K562 (cell line): ENCODE results near the gene HEATR1. TPM values are rescaled to one million over a fixed set of nuclear protein-coding genes. Genes with fewer than 3 reads are reported as not detected.

Experiments
- CCAR2 ChIP-seq: fragments of 200-400 bp; formaldehyde crosslinking; IDR thresholded peaks from 2 replicates; pipeline ENCODE4 v1.6.1; 2017; ENCODE audit warnings: mild to moderate bottlenecking, low read depth, low read length
- EHMT2 ChIP-seq: fragments of 450-650 bp; IDR thresholded peaks from 2 replicates; pipeline ENCODE4 v1.6.1; 2018; ENCODE audit warnings: antibody characterized with exemption
- FOXM1 ChIP-seq, 2 experiments: fragments of 450-650 bp in 1 of 2; sonication (generic) in 1 of 2; formaldehyde crosslinking in 1 of 2; IDR thresholded peaks; 2 replicates each; pipeline versions ENCODE4 v1.6.1 to v1.9.0; 2017 to 2022; ENCODE audit warnings: low read depth in 2 of 2, mild to moderate bottlenecking in 2 of 2, missing genetic modification reagents in 1 of 2, moderate library complexity in 1 of 2
- HCFC1 ChIP-seq: IDR thresholded peaks from 2 replicates; pipeline ENCODE4 v1.6.1; 2012; ENCODE audit warnings: low read depth, low read length, improper control_type of control experiment
- HDAC6 ChIP-seq: IDR thresholded peaks from 2 replicates; pipeline ENCODE4 v1.6.1; 2012; ENCODE audit warnings: low read depth, mild to moderate bottlenecking, control low read depth, inconsistent platforms, low read length, moderate library complexity
- HDGF ChIP-seq: fragments of 450-650 bp; IDR thresholded peaks from 2 replicates; pipeline ENCODE4 v1.6.1; 2016
- HIVEP1 ChIP-seq: fragments of 250-450 bp; sonication (Bioruptor Pico); IDR thresholded peaks from 2 replicates; pipeline ENCODE4 v1.4.0; 2020; ENCODE audit warnings: mild to moderate bottlenecking
- HMG20A ChIP-seq: fragments of 450-650 bp; formaldehyde crosslinking; conservative IDR thresholded peaks from 2 replicates; pipeline ENCODE4 v1.4.0; 2020; ENCODE audit warnings: mild to moderate bottlenecking, mixed read lengths
- MAFF ChIP-seq: IDR thresholded peaks from 2 replicates; pipeline ENCODE4 v1.6.1; 2012; ENCODE audit warnings: low read length, improper control_type of control experiment
- MAZ ChIP-seq, 2 experiments: fragments of 450-650 bp in 1 of 2; sonication (generic) in 1 of 2; formaldehyde crosslinking; IDR thresholded peaks in 1 of 2; conservative IDR thresholded peaks in 1 of 2; 2 replicates each; pipeline versions ENCODE4 v1.4.0 to v1.5.0; 2020; ENCODE audit warnings: mild to moderate bottlenecking in 1 of 2, missing genetic modification reagents in 1 of 2
- MBD1 ChIP-seq: fragments of 250-450 bp; sonication (Bioruptor Pico); IDR thresholded peaks from 2 replicates; pipeline ENCODE4 v1.8.0; 2022; ENCODE audit warnings: inconsistent platforms
- NFIX ChIP-seq: fragments of 250-450 bp; sonication (Bioruptor Pico); IDR thresholded peaks from 2 replicates; pipeline ENCODE4 v1.4.0; 2020; ENCODE audit warnings: low read depth, mild to moderate bottlenecking, moderate library complexity
- NR2C1 ChIP-seq, 2 experiments: fragments of 450-650 bp; IDR thresholded peaks; 2 replicates each; pipeline ENCODE4 v1.6.1; 2017; ENCODE audit warnings: mild to moderate bottlenecking in 2 of 2, antibody characterized with exemption in 1 of 2, inconsistent platforms in 1 of 2, missing compliant biosample characterization in 1 of 2, missing genetic modification characterization in 1 of 2
- NR2C2 ChIP-seq, 2 experiments: fragments of 200-800 bp in 1 of 2; sonication (Bioruptor generic) in 1 of 2; sonication (generic) in 1 of 2; formaldehyde crosslinking in 1 of 2; IDR thresholded peaks; 2 replicates each; pipeline versions ENCODE4 v1.6.1 to v1.8.0; 2016 to 2022; ENCODE audit warnings: mild to moderate bottlenecking in 1 of 2, missing compliant biosample characterization in 1 of 2, missing genetic modification characterization in 1 of 2, missing genetic modification reagents in 1 of 2
- POLR2A ChIP-seq: fragments of 450-650 bp; conservative IDR thresholded peaks from 2 replicates; pipeline ENCODE4 v1.6.1; 2016
- POLR3G ChIP-seq: IDR thresholded peaks from 2 replicates; pipeline ENCODE4 v1.6.1; 2011; ENCODE audit not compliant: insufficient read length, insufficient replicate concordance; ENCODE audit errors: extremely low read depth
- PTBP1 ChIP-seq: fragments of 200-400 bp; formaldehyde crosslinking; IDR thresholded peaks from 2 replicates; pipeline ENCODE4 v1.6.1; 2017; ENCODE audit warnings: low read depth, low read length
- SREBF2 ChIP-seq: sonication (generic); formaldehyde crosslinking; IDR thresholded peaks from 2 replicates; pipeline ENCODE4 v1.4.0; 2020; ENCODE audit warnings: mild to moderate bottlenecking, missing genetic modification reagents
- SRSF7 ChIP-seq: fragments of 200-400 bp; formaldehyde crosslinking; optimal IDR thresholded peaks from 2 replicates; pipeline ENCODE3; 2017; ENCODE audit warnings: mild to moderate bottlenecking, low read depth, low read length
- SUPT5H ChIP-seq: fragments of 450-650 bp; IDR thresholded peaks from 2 replicates; pipeline ENCODE4 v1.6.1; 2016
- TAF1 ChIP-seq: IDR thresholded peaks from 2 replicates; pipeline ENCODE4 v1.6.1; 2011; ENCODE audit warnings: mild to moderate bottlenecking, low read length, moderate library complexity; ENCODE audit not compliant: insufficient read depth, control insufficient read depth, severe bottlenecking; ENCODE audit errors: extremely low read depth
- ZBTB43 ChIP-seq: sonication (generic); formaldehyde crosslinking; IDR thresholded peaks from 2 replicates; pipeline ENCODE4 v1.8.0; 2023; ENCODE audit warnings: mild to moderate bottlenecking, missing genetic modification reagents
- ZKSCAN1 ChIP-seq: fragments of 150-350 bp; IDR thresholded peaks from 2 replicates; pipeline ENCODE4 v1.6.1; 2016; ENCODE audit warnings: low read depth, low read length
- ZNF24 ChIP-seq: fragments of 450-650 bp; IDR thresholded peaks from 2 replicates; pipeline ENCODE4 v1.6.1; 2016
- ZNF551 ChIP-seq: fragments of 250-450 bp; sonication (Bioruptor Pico); IDR thresholded peaks from 2 replicates; pipeline ENCODE4 v1.5.0; 2021; ENCODE audit warnings: mild to moderate bottlenecking, moderate library complexity
- ZNF584 ChIP-seq: fragments of 200-800 bp; sonication (Bioruptor generic); IDR thresholded peaks from 2 replicates; pipeline ENCODE4 v1.6.1; 2016; ENCODE audit warnings: low read depth, mild to moderate bottlenecking, missing genetic modification characterization, missing compliant biosample characterization
- ZNF668 ChIP-seq: fragments of 250-450 bp; sonication (Bioruptor Pico); IDR thresholded peaks from 2 replicates; pipeline ENCODE4 v1.8.0; 2022; ENCODE audit warnings: mild to moderate bottlenecking, inconsistent platforms
- ZNF696 ChIP-seq: fragments of 250-450 bp; sonication (Bioruptor Pico); conservative IDR thresholded peaks from 2 replicates; pipeline ENCODE4 v1.4.0; 2020; ENCODE audit warnings: mild to moderate bottlenecking, moderate library complexity
- ZZZ3 ChIP-seq: fragments of 450-650 bp; IDR thresholded peaks from 2 replicates; pipeline ENCODE4 v1.6.1; 2016; ENCODE audit warnings: antibody characterized with exemption, mild to moderate bottlenecking, moderate library complexity
- polyA plus RNA-seq, 8 experiments: library from polyadenylated mRNA; depleted of rRNA in 4 of 8; stranded (reverse) in 5 of 8; unstranded in 3 of 8; fragments of >200 nt; fragmentation: Nextera tagmentation in 2 of 8; fragmentation: Illumina TruSeq in 1 of 8; extraction: Ambion mirVana in 2 of 8; extraction: Trizol in 1 of 8; gene quantifications; 2 replicates each; pipeline versions ENCODE4 v1.2.1 to v1.2.3, GENCODE V29; 2011 to 2014; ENCODE audit warnings: inconsistent platforms in 1 of 8, missing spikeins in 1 of 8
- total RNA-seq, 7 experiments: library from RNA; depleted of rRNA in 6 of 7; stranded (reverse); fragments of >200 nt in 6 of 7; fragmentation: Illumina TruSeq in 2 of 7; extraction: Trizol in 2 of 7; gene quantifications; 2 replicates each; pipeline versions ENCODE4 v1.2.1 to v1.2.3, GENCODE V29; 2011 to 2021; ENCODE audit warnings: low replicate concordance in 1 of 7

HEATR1 gene
- total and polyA plus RNA-seq, 9 of the 15 experiments (the other 6 are each of a cell fraction or from before 2014, with no cell fraction given) = 28.3 to 108 (median 50.9) TPM

- TF ChIP-seq POLR3G (no peak), NFIX (CRISPR knock-in tag) (no peak), MBD1 (CRISPR knock-in tag) (no peak), MAZ (CRISPR knock-in tag; conservative IDR thresholded peaks at IDR 0.05 in 1 of 2, IDR thresholded peaks at IDR 0.05 in 1 of 2) (peak; percentile 94 to 96), EHMT2 (no peak), ZBTB43 (no peak), PTBP1 (no peak), NR2C1 (IDR thresholded peaks at IDR 0.05) (no peak), NR2C1 (tag; IDR thresholded peaks at IDR 0.05) (0 out of 2 replicates have a peak, but pooled peaks have one; percentile 7), SUPT5H (peak; percentile 71; the same call in 1 of the 2 replicates), SREBF2 (CRISPR knock-in tag) (no peak), HIVEP1 (CRISPR knock-in tag) (0 out of 2 replicates have a peak, but pooled peaks have one; percentile 11), TAF1 (peak; percentile 66), ZKSCAN1 (peak; percentile 56; the same call in 1 of the 2 replicates), FOXM1 (IDR thresholded peaks at IDR 0.05; ENCODE audit: low read depth) (no peak), FOXM1 (CRISPR knock-in tag; IDR thresholded peaks at IDR 0.05; ENCODE audit: low read depth) (no peak), ZZZ3 (no peak), HMG20A (CRISPR knock-in tag) (no peak), CCAR2 (no peak), NR2C2 (CRISPR knock-in tag; IDR thresholded peaks at IDR 0.05) (no peak; the same call in 1 of the 2 replicates), NR2C2 (tag; IDR thresholded peaks at IDR 0.05) (no peak), ZNF668 (CRISPR knock-in tag) (0 out of 2 replicates have a peak, but pooled peaks have one; percentile 32), ZNF696 (CRISPR knock-in tag) (no peak), SRSF7 (no peak), MAFF (no peak), ZNF24 (peak; percentile 46; the same call in 1 of the 2 replicates), HDAC6 (no peak), ZNF551 (CRISPR knock-in tag) (no peak), ZNF584 (CRISPR knock-in tag) (peak; percentile 65; the same call in 1 of the 2 replicates), POLR2A (peak; percentile 80; the same call in 1 of the 2 replicates), HCFC1 (peak; percentile 58), HDGF (no peak)
These were observed 80.6 kb downstream of the HEATR1 start, which contains the start of gene LGALS8 (continued) for GRCh38 chr1:236523704-236524141.
